H1 (cell line): ENCODE measurements around the gene PLCZ1. TPM values are rescaled to one million over a fixed set of nuclear protein-coding genes. Genes with fewer than 3 reads are reported as not detected.

Experiments
- CTCF ChIA-PET: fragments of 300-600 bp; sonication (Branson Sonifier 250); formaldehyde crosslinking; loops from one replicate; lab custom pipeline; 2021; ENCODE audit not compliant: partially characterized antibody; lab: Charles Lee
- POLR2A ChIA-PET: fragments of 300-600 bp; sonication (Branson Sonifier 250); formaldehyde crosslinking; loops from one replicate; lab custom pipeline; 2021; ENCODE audit warnings: inconsistent platforms; ENCODE audit not compliant: partially characterized antibody; lab: Charles Lee
- DNase-seq, 2 experiments: peaks; one replicate each; pipeline versions ENCODE4 v3.0.0 to v3.0.0-alpha.2; 2010 to 2022; ENCODE audit warnings: low spot score in 2 of 2, low read depth in 1 of 2, mixed read lengths in 1 of 2
- FAIRE-seq: peaks from 2 replicates; lab custom pipeline; 2011; peaks lifted over from hg19 to GRCh38; lab: Jason Lieb, UNC
- H2AFZ ChIP-seq: 2 replicates; pipeline ENCODE4 v1.8.1; 2012; ENCODE audit warnings: low read length, inconsistent platforms
- H2AK5ac ChIP-seq: 2 replicates; pipeline ENCODE4 v1.6.1; 2013; ENCODE audit warnings: low read depth, low read length
- H2BK120ac ChIP-seq: replicated peaks from 2 replicates; pipeline ENCODE3; 2013; ENCODE audit warnings: low read depth, low read length, inconsistent platforms
- H2BK12ac ChIP-seq: 2 replicates; pipeline ENCODE4 v1.6.1; 2013; ENCODE audit warnings: low read depth, low read length
- H2BK15ac ChIP-seq: 2 replicates; pipeline ENCODE4 v1.6.1; 2013; ENCODE audit warnings: low read length
- H2BK20ac ChIP-seq: 2 replicates; pipeline ENCODE4 v1.6.1; 2013; ENCODE audit warnings: low read length
- H2BK5ac ChIP-seq: 2 replicates; pipeline ENCODE4 v1.6.1; 2013; ENCODE audit warnings: low read depth, low read length
- H3K14ac ChIP-seq: 2 replicates; pipeline ENCODE4 v1.6.1; 2013; ENCODE audit warnings: inconsistent platforms; ENCODE audit not compliant: insufficient read length
- H3K18ac ChIP-seq: 2 replicates; pipeline ENCODE4 v1.6.1; 2013; ENCODE audit warnings: low read length; ENCODE audit errors: extremely low read depth
- H3K23ac ChIP-seq: 2 replicates; pipeline ENCODE4 v1.6.1; 2013; ENCODE audit warnings: inconsistent platforms; ENCODE audit not compliant: insufficient read length
- H3K23me2 ChIP-seq: 2 replicates; pipeline ENCODE4 v1.6.1; 2013; ENCODE audit warnings: low read depth, low read length
- H3K27ac ChIP-seq: 2 replicates; pipeline ENCODE4 v1.6.1; 2011; ENCODE audit warnings: low read depth, low read length, inconsistent platforms
- H3K27me3 ChIP-seq, 4 experiments: replicated peaks in 1 of 4; 1 replicate in 1 of 4; 2 replicates in 3 of 4; pipeline versions ENCODE4 v1.6.1 to v1.8.1; 2011 to 2013; ENCODE audit warnings: low read length in 3 of 4, mild to moderate bottlenecking in 3 of 4, inconsistent platforms in 2 of 4, mixed read lengths in 2 of 4, moderate library complexity in 1 of 4; ENCODE audit not compliant: control insufficient read depth in 3 of 4, insufficient read depth in 3 of 4; ENCODE audit errors: extremely low read depth in 1 of 4
- H3K36me3 ChIP-seq, 4 experiments: 2 replicates each; pipeline versions ENCODE4 v1.6.1 to v1.8.1; 2011 to 2013; ENCODE audit warnings: mild to moderate bottlenecking in 4 of 4, low read length in 3 of 4, moderate library complexity in 2 of 4, control low read depth in 1 of 4, inconsistent platforms in 1 of 4; ENCODE audit not compliant: insufficient read depth in 4 of 4, control insufficient read depth in 2 of 4
- H3K4ac ChIP-seq: replicated peaks from 2 replicates; pipeline ENCODE3; 2013; ENCODE audit warnings: low read length, low read depth, mixed read lengths, inconsistent platforms; ENCODE audit not compliant: insufficient read length
- H3K4me1 ChIP-seq, 4 experiments: replicated peaks in 1 of 4; 1 replicate in 1 of 4; 2 replicates in 3 of 4; pipeline versions ENCODE4 v1.6.1 to v1.8.1; 2011 to 2013; ENCODE audit warnings: low read length in 3 of 4, inconsistent platforms in 2 of 4, mixed read lengths in 1 of 4; ENCODE audit not compliant: insufficient read depth in 4 of 4, control insufficient read depth in 3 of 4
- H3K4me2 ChIP-seq, 2 experiments: 2 replicates each; pipeline versions ENCODE4 v1.6.1 to v1.8.1; 2011 to 2013; ENCODE audit warnings: low read depth in 2 of 2, low read length in 2 of 2, control low read depth in 1 of 2, inconsistent platforms in 1 of 2, mild to moderate bottlenecking in 1 of 2; ENCODE audit not compliant: insufficient read depth in 1 of 2
- H3K4me3 ChIP-seq, 4 experiments: fragments of 200-600, 300-600 bp in 1 of 4; sonication (generic), shearing (Covaris generic), sonication (Bioruptor Twin) in 1 of 4; 2 replicates each; pipeline versions ENCODE4 v1.5.1 to v1.8.1; 2011 to 2016; ENCODE audit warnings: low read length in 4 of 4, low read depth in 3 of 4, control low read depth in 2 of 4, inconsistent platforms in 2 of 4, mild to moderate bottlenecking in 2 of 4, mixed read lengths in 1 of 4, moderate library complexity in 1 of 4; ENCODE audit not compliant: insufficient read depth in 2 of 4; ENCODE audit errors: extremely low read depth in 1 of 4
- H3K56ac ChIP-seq: replicated peaks from 2 replicates; pipeline ENCODE3; 2013; ENCODE audit warnings: low read depth, mild to moderate bottlenecking, mixed read lengths, low read length, inconsistent platforms; ENCODE audit not compliant: insufficient read length
- H3K79me1 ChIP-seq: 2 replicates; pipeline ENCODE4 v1.6.1; 2013; ENCODE audit warnings: low read depth, low read length, control low read depth
- H3K79me2 ChIP-seq, 2 experiments: 2 replicates each; pipeline versions ENCODE4 v1.6.1 to v1.8.1; 2012 to 2013; ENCODE audit warnings: low read length in 2 of 2, mild to moderate bottlenecking in 2 of 2, inconsistent platforms in 1 of 2; ENCODE audit not compliant: insufficient read depth in 2 of 2, control insufficient read depth in 1 of 2
- H3K9ac ChIP-seq, 4 experiments: replicated peaks in 1 of 4; 1 replicate in 1 of 4; 2 replicates in 3 of 4; pipeline versions ENCODE4 v1.6.1 to v1.8.1; 2011 to 2013; ENCODE audit warnings: low read depth in 3 of 4, low read length in 3 of 4, control low read depth in 2 of 4, mild to moderate bottlenecking in 2 of 4, moderate library complexity in 2 of 4, inconsistent platforms in 1 of 4; ENCODE audit errors: extremely low read depth in 1 of 4
- H3K9me3 ChIP-seq, 2 experiments: 2 replicates each; pipeline versions ENCODE4 v1.6.1 to v1.8.1; 2012 to 2013; ENCODE audit warnings: mild to moderate bottlenecking in 2 of 2, moderate library complexity in 2 of 2, control low read depth in 1 of 2, inconsistent platforms in 1 of 2, low read depth in 1 of 2, low read length in 1 of 2, mixed read lengths in 1 of 2; ENCODE audit not compliant: insufficient read depth in 2 of 2
- H4K20me1 ChIP-seq, 2 experiments: replicated peaks in 1 of 2; 2 replicates each; pipeline versions ENCODE3 to v1.8.1; 2011 to 2013; ENCODE audit warnings: inconsistent platforms in 2 of 2, low read length in 2 of 2, mild to moderate bottlenecking in 1 of 2; ENCODE audit not compliant: insufficient read depth in 2 of 2, control insufficient read depth in 1 of 2
- H4K5ac ChIP-seq: 2 replicates; pipeline ENCODE4 v1.6.1; 2013; ENCODE audit warnings: low read length, low read depth, mixed read lengths, inconsistent platforms; ENCODE audit not compliant: insufficient read length
- H4K8ac ChIP-seq: 2 replicates; pipeline ENCODE4 v1.8.0; 2013; ENCODE audit warnings: mild to moderate bottlenecking, moderate library complexity, low read length, inconsistent platforms; ENCODE audit not compliant: insufficient read depth; ENCODE audit errors: extremely low read depth
- H4K91ac ChIP-seq: replicated peaks from 2 replicates; pipeline ENCODE3; 2013; ENCODE audit warnings: low read length, mixed read lengths, inconsistent platforms; ENCODE audit not compliant: insufficient read length
- CBX5 ChIP-seq: fragments of 300-800, 300-1000 bp; sonication (generic); IDR thresholded peaks from 2 replicates; pipeline ENCODE4 v1.7.1; 2016; ENCODE audit warnings: antibody characterized with exemption, low read length, low read depth
- EZH2 ChIP-seq: fragments of 200-600 bp; sonication (generic); IDR thresholded peaks from 2 replicates; pipeline ENCODE4 v1.7.1; 2012; ENCODE audit warnings: low read depth, mild to moderate bottlenecking, moderate library complexity, low read length, inconsistent platforms; ENCODE audit not compliant: severe bottlenecking
- SAP30 ChIP-seq: fragments of 300-600 bp; sonication (generic); IDR thresholded peaks from 2 replicates; pipeline ENCODE4 v1.7.1; 2012; ENCODE audit warnings: low read length, moderate library complexity, mild to moderate bottlenecking, inconsistent platforms; ENCODE audit not compliant: insufficient read depth, insufficient replicate concordance
- TBP ChIP-seq: IDR thresholded peaks from 2 replicates; pipeline ENCODE4 v1.6.1; 2011; ENCODE audit warnings: low read depth, low read length, improper control_type of control experiment
- WGBS, 2 experiments: shearing (Covaris generic) in 1 of 2; methylation state at CpG; one replicate each; pipeline versions ENCODE4 v1.1.6 to v1.1.7; 2013 to 2015; ENCODE audit warnings: low lambda C conversion rate in 2 of 2, mixed read lengths in 2 of 2, inconsistent platforms in 1 of 2, low coverage in 1 of 2, missing lambda C conversion rate in 1 of 2; ENCODE audit not compliant: insufficient replicate concordance in 2 of 2, insufficient coverage in 1 of 2, insufficient read length in 1 of 2; ENCODE audit errors: extremely low coverage in 1 of 2, missing lambda C conversion rate in 1 of 2; 5-methylcytosine and 5-hydroxymethylcytosine counted together
- polyA plus RNA-seq, 7 experiments: library from polyadenylated mRNA; depleted of rRNA in 3 of 7; stranded (reverse) in 5 of 7; unstranded in 2 of 7; fragments of >200 nt in 5 of 7; fragments of 200-250 nt in 2 of 7; gene quantifications; 1 replicate in 5 of 7; 2 replicates in 1 of 7; 4 replicates in 1 of 7; pipeline versions ENCODE4 v1.2.1 to v1.2.3, GENCODE V29; 2011 to 2013; ENCODE audit warnings: missing spikeins in 2 of 7, mixed read lengths in 2 of 7
- total RNA-seq: library from RNA; stranded (reverse); fragmentation: NEBNext Ultra II Directional; extraction: Animal tissue kit (Norgen Biotek cat#: 25700); gene quantifications from 2 replicates; pipeline ENCODE4 v1.2.1, GENCODE V29; 2021

The PLCZ1 gene
- total and polyA plus RNA-seq, 2 of the 8 experiments (the other 6 are each of a cell fraction or from before 2014, with no cell fraction given): not detected

- ChIA-PET POLR2A (no interaction called here), CTCF (interaction anchor here (0.5 kb wide), 1 partner anchor 1585 kb away, joined by 4 read pairs; no protein-coding TSS in a partner anchor)
- no peak overlapping the region for H2AFZ ChIP-seq
- no peak overlapping the region for H3K14ac ChIP-seq
- H4K91ac ChIP-seq: no peak overlapping the region
- H3K4me2 ChIP-seq: no peak overlapping the region
- no peak overlapping the region for H2BK5ac ChIP-seq
- no peak overlapping the region for H3K56ac ChIP-seq
- H3K4ac ChIP-seq: no peak overlapping the region
- H2BK120ac ChIP-seq: no peak overlapping the region
- no peak overlapping the region for H4K8ac ChIP-seq
- no peak overlapping the region for H3K18ac ChIP-seq
- no peaks in the 10 kb centered on the region for H3K79me2 ChIP-seq
- H3K79me1 ChIP-seq: no peaks in the 10 kb centered on the region
- H2BK15ac ChIP-seq: no peak overlapping the region
- H3K23ac ChIP-seq: no peak overlapping the region
- H2AK5ac ChIP-seq: no peak overlapping the region
- no peaks in the 10 kb centered on the region for H3K9me3 ChIP-seq
- H3K9ac ChIP-seq: no peak overlapping the region
- H3K27ac ChIP-seq: no peak overlapping the region
- H2BK20ac ChIP-seq: no peak overlapping the region
- H3K27me3 ChIP-seq: no peaks in the 10 kb centered on the region
- no peaks in the 10 kb centered on the region for H3K36me3 ChIP-seq
- WGBS, 2 experiments: 88% methylated on average over 4 of the region's 4 CpGs; no CpG with 5 or more reads in 1 of the 2 experiments
- H2BK12ac ChIP-seq: no peak overlapping the region
- no peaks in the 10 kb centered on the region for H3K23me2 ChIP-seq
- no peak for FAIRE-seq
- H4K20me1 ChIP-seq: no peaks in the 10 kb centered on the region
- no peak for DNase-seq
- H3K4me1 ChIP-seq: no peaks in the 10 kb centered on the region
- H3K4me3 ChIP-seq: no peak overlapping the region
- H4K5ac ChIP-seq: no peak overlapping the region
- no peak for TF ChIP-seq SAP30
- no peak for TF ChIP-seq EZH2
- TF ChIP-seq CBX5: no peak
- no peak for TF ChIP-seq TBP
Observed at GRCh38 chr12:18634382-18634781, 103.4 kb downstream of the PLCZ1 start.
